Suprapubic skin (tissue), 4 donors: ENCODE data around the gene FHIP2A. TPM values are rescaled to one million over a fixed set of nuclear protein-coding genes. Genes with fewer than 3 reads are reported as not detected.
"Not testable (repeated sequence)": the region's sequence is repeated elsewhere in the genome, so short reads cannot be mapped to it uniquely, and the experiment has no call there.

ENCODE experiments used
- DNase-seq, 2 donors: peaks; one replicate each; pipeline ENCODE4 v3.0.0-alpha.2; 2019; ENCODE audit warnings: low spot score in 2 of 2
- H3K27ac ChIP-seq: fragments of 200-600 bp; sonication (generic); one replicate; pipeline ENCODE4 v1.5.1; 2019
- H3K27me3 ChIP-seq: fragments of 200-600 bp; sonication (generic); one replicate; pipeline ENCODE4 v1.5.1; 2019
- H3K36me3 ChIP-seq: fragments of 200-600 bp; sonication (generic); one replicate; pipeline ENCODE4 v1.5.1; 2019
- H3K4me1 ChIP-seq: fragments of 200-600 bp; sonication (generic); one replicate; pipeline ENCODE4 v1.5.1; 2019
- H3K4me3 ChIP-seq: fragments of 200-600 bp; sonication (generic); one replicate; pipeline ENCODE4 v1.5.1; 2019; ENCODE audit warnings: mild to moderate bottlenecking
- H3K9me3 ChIP-seq: fragments of 200-600 bp; sonication (generic); one replicate; pipeline ENCODE4 v1.5.1; 2019
- CTCF ChIP-seq, 2 donors: fragments of 200-600 bp in 1 of 2; fragments of 450-650 bp in 1 of 2; sonication (generic) in 1 of 2; IDR thresholded peaks; one replicate each; pipeline ENCODE4 v1.5.1; 2016 to 2019; ENCODE audit warnings: antibody characterized with exemption in 2 of 2, mild to moderate bottlenecking in 1 of 2, moderate library complexity in 1 of 2
- EP300 ChIP-seq: sonication (generic); formaldehyde crosslinking; IDR thresholded peaks from one replicate; pipeline ENCODE4 v1.6.1; 2017; ENCODE audit warnings: antibody characterized with exemption
- POLR2A ChIP-seq, 2 donors: fragments of 450-650 bp; IDR thresholded peaks; one replicate each; pipeline ENCODE4 v1.6.1; 2017; ENCODE audit warnings: antibody characterized with exemption in 2 of 2, mild to moderate bottlenecking in 2 of 2, moderate library complexity in 2 of 2
- POLR2AphosphoS5 ChIP-seq, 3 donors: sonication (generic); formaldehyde crosslinking; IDR thresholded peaks; one replicate each; pipeline ENCODE4 v1.6.1; 2017; ENCODE audit warnings: antibody characterized with exemption in 3 of 3
- WGBS: methylation state at CpG from one replicate; pipeline ENCODE4 v1.1.5; 2018; 5-methylcytosine and 5-hydroxymethylcytosine counted together
- total RNA-seq, 4 donors: library from RNA; depleted of rRNA; stranded (reverse); fragments of >200 nt; gene quantifications; one replicate each; pipeline ENCODE4 v1.1.0, GENCODE V29; 2016

The FHIP2A gene
- total RNA-seq, 4 donors from 2014 or later, result 12.6 to 62.0 (median 17.4) TPM

- no peak for DNase-seq
- no peaks in the 10 kb centered on the region for H3K27me3 ChIP-seq
- no peak overlapping the region for H3K4me3 ChIP-seq
- H3K36me3 ChIP-seq, result peaks cover 89% of the 10 kb centered on the region
- WGBS, result 94% methylated on average over 3 of the region's 3 CpGs
- no peak overlapping the region for H3K27ac ChIP-seq
- TF ChIP-seq POLR2AphosphoS5 (IDR thresholded peaks at IDR 0.05) (no peak), CTCF (IDR thresholded peaks at IDR 0.05) (no peak), EP300 (no peak), POLR2A (IDR thresholded peaks at IDR 0.05) (no peak)
- peaks cover 2% of the 10 kb centered on the region for H3K4me1 ChIP-seq
- H3K9me3 ChIP-seq, result no peaks in the 10 kb centered on the region
Measured at GRCh38 chr10:114839901-114840300, 18.3 kb downstream of the FHIP2A start.

DNA sequence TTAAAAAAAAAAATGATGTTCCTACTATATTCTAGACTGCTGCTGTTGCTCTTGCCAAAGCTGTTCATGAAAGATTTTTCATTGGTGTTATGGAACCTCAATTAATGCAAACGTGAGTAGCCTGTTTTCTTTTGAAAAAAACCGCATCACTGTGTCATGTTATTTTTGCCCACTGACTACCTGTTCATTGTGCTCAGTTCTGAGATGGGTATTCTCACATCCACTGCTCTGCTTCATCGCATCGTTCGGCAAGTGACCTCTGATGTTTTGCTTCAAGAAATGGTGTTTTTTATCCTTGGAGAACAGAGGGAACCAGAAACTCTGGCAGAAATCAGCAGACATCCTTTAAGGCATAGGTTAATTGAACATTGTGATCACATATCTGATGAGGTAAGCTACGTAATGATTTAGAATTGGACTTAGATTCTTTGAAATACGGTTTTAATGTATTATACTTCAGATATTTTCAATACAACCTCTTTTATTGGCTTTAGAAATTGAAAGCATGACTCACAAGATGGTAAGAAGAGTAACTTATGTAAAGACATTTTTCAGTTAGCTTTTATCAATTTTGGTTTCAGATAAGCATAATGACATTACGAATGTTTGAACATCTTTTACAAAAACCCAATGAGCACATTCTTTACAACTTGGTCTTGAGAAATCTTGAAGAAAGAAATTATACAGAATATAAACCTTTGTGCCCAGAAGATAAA, 24.6 kb downstream of the FHIP2A start:
- WGBS, result 89% methylated on average over 8 of the region's 8 CpGs
- H3K36me3 ChIP-seq, result peaks cover 95% of the 10 kb centered on the region

DNA sequence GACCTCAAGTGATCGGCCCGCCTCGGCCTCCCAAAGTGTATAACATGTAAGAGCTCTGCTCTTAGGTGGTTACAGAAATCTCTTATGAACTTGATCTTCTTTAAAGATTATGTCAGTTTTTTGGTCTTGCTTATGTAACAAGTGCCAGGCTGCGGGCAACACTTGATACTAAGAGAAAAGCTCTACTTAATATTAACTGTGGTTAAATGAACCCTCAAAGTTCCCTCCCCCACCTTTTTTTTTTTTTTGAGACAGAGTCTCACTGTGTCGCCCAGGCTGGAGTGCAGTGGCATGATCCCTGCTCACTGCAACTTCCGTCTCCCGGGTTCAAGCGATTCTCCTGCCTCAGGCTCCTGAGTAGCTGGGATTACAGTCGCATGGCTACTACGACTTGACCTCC, 25.9 kb downstream of the FHIP2A start:
- not testable (repeated sequence) for H3K9me3 ChIP-seq, H3K27me3 ChIP-seq, H3K27ac ChIP-seq, DNase-seq, H3K4me1 ChIP-seq, H3K4me3 ChIP-seq
- 96% methylated on average over 10 of the region's 10 CpGs for WGBS
- peaks cover 90% of the 10 kb centered on the region for H3K36me3 ChIP-seq

More for the DNA sequence above, 24.6 kb downstream of the FHIP2A start:
- no peaks in the 10 kb centered on the region for H3K27me3 ChIP-seq
- H3K9me3 ChIP-seq, result no peaks in the 10 kb centered on the region
- TF ChIP-seq EP300, result no peak
- no peaks in the 10 kb centered on the region for H3K4me1 ChIP-seq
- H3K4me3 ChIP-seq, result no peak overlapping the region
- no peak overlapping the region for H3K27ac ChIP-seq
- no peak for DNase-seq

DNA sequence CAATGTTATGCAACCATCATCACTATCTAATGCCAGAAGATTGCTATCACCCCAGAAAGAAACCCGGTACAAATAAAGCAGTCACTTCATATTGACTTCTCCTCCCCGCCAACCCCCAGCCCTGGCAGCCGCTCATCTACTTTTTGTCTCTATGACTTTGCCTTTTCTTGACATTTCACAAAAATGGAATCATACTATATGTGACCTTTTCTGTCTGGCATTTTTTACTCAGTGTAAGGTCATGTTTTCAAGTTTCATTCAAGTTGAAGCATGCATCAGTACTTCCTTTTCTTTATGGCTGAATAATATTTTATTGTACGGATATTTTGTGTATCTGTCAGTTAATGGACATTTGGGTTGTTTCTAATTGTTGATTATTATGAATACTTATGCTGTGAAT, 28.1 kb downstream of the FHIP2A start:
- Histone ChIP-seq H3K27ac (no peak overlapping the region), H3K27me3 (no peaks in the 10 kb centered on the region), H3K9me3 (no peaks in the 10 kb centered on the region), H3K36me3 (peaks cover 82% of the 10 kb centered on the region), H3K4me1 (no peaks in the 10 kb centered on the region), H3K4me3 (no peak overlapping the region)
- 88% methylated on average over 4 of the region's 4 CpGs for WGBS
- DNase-seq, result no peak
- TF ChIP-seq CTCF (IDR thresholded peaks at IDR 0.05) (no peak), POLR2AphosphoS5 (IDR thresholded peaks at IDR 0.05) (no peak), POLR2A (IDR thresholded peaks at IDR 0.05) (no peak), EP300 (no peak)

DNA sequence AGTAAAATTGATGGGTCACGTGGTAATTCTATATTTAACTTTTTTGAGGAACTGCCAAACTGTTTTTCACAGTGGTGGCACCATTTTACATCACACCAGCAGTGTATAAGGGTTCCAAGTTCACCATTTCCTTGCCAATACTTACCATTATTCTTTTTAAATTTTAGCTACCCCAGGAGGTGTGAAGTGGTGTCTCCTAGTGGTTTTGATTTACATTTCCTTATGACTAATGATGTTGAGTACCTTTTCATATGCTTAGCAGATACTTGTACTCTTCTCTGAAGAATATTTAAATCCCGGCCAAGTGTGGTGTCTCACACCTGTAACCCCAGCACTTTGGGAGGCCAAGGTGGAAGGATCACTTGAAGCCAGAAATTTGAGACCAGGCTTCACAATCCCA, 28.5 kb downstream of the FHIP2A start:
- Histone ChIP-seq H3K27me3 (no peaks in the 10 kb centered on the region), H3K9me3 (no peaks in the 10 kb centered on the region), H3K36me3 (peaks cover 82% of the 10 kb centered on the region), H3K4me3 (no peak overlapping the region), H3K27ac (no peak overlapping the region), H3K4me1 (no peaks in the 10 kb centered on the region)
- TF ChIP-seq EP300 (no peak), CTCF (IDR thresholded peaks at IDR 0.05) (no peak), POLR2A (IDR thresholded peaks at IDR 0.05) (no peak), POLR2AphosphoS5 (IDR thresholded peaks at IDR 0.05) (no peak)
- DNase-seq, result no peak
- WGBS, result 96% methylated on average over 2 of the region's 2 CpGs

DNA sequence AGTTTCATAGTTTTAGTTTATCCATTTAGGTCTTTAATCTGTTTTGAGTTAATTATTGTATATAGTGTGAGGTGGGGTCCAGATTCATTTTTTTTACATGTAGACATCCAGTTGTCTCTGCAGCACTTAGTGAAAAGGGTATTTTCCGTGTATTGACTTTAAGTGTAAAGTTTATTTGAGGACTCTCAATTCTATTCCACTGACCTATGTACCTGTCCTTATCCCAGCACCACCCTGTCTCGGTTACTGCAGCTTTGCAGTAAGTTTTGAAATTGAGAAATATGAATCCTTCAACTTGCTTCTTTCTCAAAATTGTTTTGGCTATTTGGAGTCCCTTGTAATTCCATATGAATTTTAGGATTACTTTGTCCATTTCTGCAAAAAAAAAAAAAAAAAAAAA, 29.8 kb downstream of the FHIP2A start:
- no peak for TF ChIP-seq CTCF (IDR thresholded peaks at IDR 0.05)
- TF ChIP-seq POLR2A (IDR thresholded peaks at IDR 0.05), result no peak
- no peak for TF ChIP-seq POLR2AphosphoS5 (IDR thresholded peaks at IDR 0.05)
- TF ChIP-seq EP300, result no peak
- H3K9me3 ChIP-seq, result no peaks in the 10 kb centered on the region
- no peak overlapping the region for H3K4me3 ChIP-seq
- peaks cover 82% of the 10 kb centered on the region for H3K36me3 ChIP-seq
- 98% methylated on average over 2 of the region's 2 CpGs for WGBS
- DNase-seq, result no peak
- H3K27ac ChIP-seq, result no peak overlapping the region
- no peaks in the 10 kb centered on the region for H3K4me1 ChIP-seq
- no peaks in the 10 kb centered on the region for H3K27me3 ChIP-seq
